Esophagus mucosa (tissue), 1 donor: ENCODE results near the gene PRKCE. TPM values are rescaled to one million over a fixed set of nuclear protein-coding genes. Genes with fewer than 3 reads are reported as not detected.
A peak's percentile ranks its signal among the peaks of the same experiment; 100 is the strongest.

Experiments used
- ATAC-seq: fragments of 200-7000 bp; cut with Tn5 transposase; one replicate; pipeline ENCODE4 v1.9.1; 2020
- total RNA-seq: library from RNA; stranded (reverse); gene quantifications from one replicate; pipeline ENCODE4 v1.2.4, GENCODE V29; 2023
- donor health status: DM: yes; HTN: yes; CAD: no.

Gene PRKCE
- total RNA-seq, 1 donor from 2014 or later, result 13.1 TPM

- no peak for ATAC-seq
Observed at GRCh38 chr2:46161911-46162310, 510.4 kb downstream of the PRKCE start.

GRCh38 chr2:46162329-46163097 lies 511.0 kb downstream of the PRKCE start:
- no peak for ATAC-seq

GRCh38 chr2:46163098-46163430 lies 511.6 kb downstream of the PRKCE start:
- ATAC-seq, result no peak

GRCh38 chr2:46163804-46164528 lies 512.5 kb downstream of the PRKCE start:
- ATAC-seq, result peak; percentile 87

GRCh38 chr2:46164529-46165301 lies 513.2 kb downstream of the PRKCE start:
- peak; percentile 81 for ATAC-seq

- ATAC-seq, result no peak
Observed at GRCh38 chr2:46165916-46166315, 514.4 kb downstream of the PRKCE start.

- peak; percentile 41 for ATAC-seq
Observed at GRCh38 chr2:46167406-46167805, 515.9 kb downstream of the PRKCE start.

- no peak for ATAC-seq
Observed at GRCh38 chr2:46167924-46168323, 516.4 kb downstream of the PRKCE start.

GRCh38 chr2:46169467-46169866 lies 518.0 kb downstream of the PRKCE start:
- no peak for ATAC-seq

- ATAC-seq, result no peak
Observed at GRCh38 chr2:46170026-46170425, 518.6 kb downstream of the PRKCE start.

- ATAC-seq, result peak; percentile 54
Observed at GRCh38 chr2:46170611-46171350, 519.3 kb downstream of the PRKCE start.

GRCh38 chr2:46171411-46171953 lies 520.0 kb downstream of the PRKCE start:
- peak; percentile 74 for ATAC-seq

- ATAC-seq, result peak; percentile 91
Observed at GRCh38 chr2:46171996-46172546, 520.6 kb downstream of the PRKCE start.

GRCh38 chr2:46173030-46173429 lies 521.6 kb downstream of the PRKCE start:
- no peak for ATAC-seq

- no peak for ATAC-seq
Observed at GRCh38 chr2:46173636-46174250, 522.3 kb downstream of the PRKCE start.

- no peak for ATAC-seq
Observed at GRCh38 chr2:46174345-46175170, 523.1 kb downstream of the PRKCE start.

GRCh38 chr2:46175419-46175818 lies 523.9 kb downstream of the PRKCE start:
- ATAC-seq, result no peak

GRCh38 chr2:46177461-46178089 lies 526.1 kb downstream of the PRKCE start:
- no peak for ATAC-seq

GRCh38 chr2:46179037-46179621 lies 527.7 kb downstream of the PRKCE start:
- peak; percentile 72 for ATAC-seq

- ATAC-seq, result no peak
Observed at GRCh38 chr2:46180189-46180588, 528.7 kb downstream of the PRKCE start.
